GM10847 (cell line): ENCODE results near the gene RPS5.

Source experiments
- POLR2A ChIP-seq: IDR thresholded peaks from 2 replicates; pipeline ENCODE4 v1.6.1; 2011; ENCODE audit not compliant: insufficient read length; ENCODE audit errors: extremely low read depth

The RPS5 gene

DNA sequence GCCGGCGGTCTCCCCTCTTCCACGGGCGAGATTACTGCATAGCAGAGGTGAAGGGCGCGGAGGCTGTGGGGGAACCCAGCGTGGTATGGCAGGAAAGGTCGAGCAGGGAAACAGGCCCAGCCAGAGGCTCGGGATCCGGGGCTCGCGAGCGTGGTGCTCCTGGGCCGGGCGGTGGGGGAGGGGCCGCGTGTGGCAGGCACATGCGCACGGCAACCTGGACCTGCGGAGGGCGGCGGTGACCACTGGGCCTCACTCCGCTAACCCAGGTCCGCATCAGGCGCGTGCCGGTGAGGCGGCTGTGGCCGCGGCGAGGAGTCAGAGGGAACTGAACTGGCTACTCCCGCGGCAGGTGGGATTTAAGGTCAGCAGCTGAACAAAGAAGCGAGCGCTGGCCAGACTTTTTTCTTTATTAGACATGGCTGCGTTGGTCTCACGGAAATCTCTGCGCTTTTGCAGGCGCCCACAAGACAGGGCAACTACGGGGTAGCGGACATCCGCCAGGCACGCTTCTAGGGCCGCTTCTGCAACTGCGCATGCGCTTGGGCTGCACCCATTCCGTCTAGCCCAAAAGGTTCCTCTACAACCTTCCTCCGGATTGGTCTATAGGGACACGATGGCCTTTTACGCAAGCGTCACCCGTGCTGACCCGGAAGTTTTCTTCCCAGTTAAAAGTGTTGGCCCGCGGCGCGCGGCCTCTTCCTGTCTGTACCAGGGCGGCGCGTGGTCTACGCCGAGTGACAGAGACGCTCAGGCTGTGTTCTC is at the start of gene RPS5:
Gene RPS5, plus strand, starts transcription at position 694 of the 762 bp plus-strand sequence. CDS start 869 bp downstream, outside the sequence.
- TF ChIP-seq POLR2A = peak; percentile 97

DNA sequence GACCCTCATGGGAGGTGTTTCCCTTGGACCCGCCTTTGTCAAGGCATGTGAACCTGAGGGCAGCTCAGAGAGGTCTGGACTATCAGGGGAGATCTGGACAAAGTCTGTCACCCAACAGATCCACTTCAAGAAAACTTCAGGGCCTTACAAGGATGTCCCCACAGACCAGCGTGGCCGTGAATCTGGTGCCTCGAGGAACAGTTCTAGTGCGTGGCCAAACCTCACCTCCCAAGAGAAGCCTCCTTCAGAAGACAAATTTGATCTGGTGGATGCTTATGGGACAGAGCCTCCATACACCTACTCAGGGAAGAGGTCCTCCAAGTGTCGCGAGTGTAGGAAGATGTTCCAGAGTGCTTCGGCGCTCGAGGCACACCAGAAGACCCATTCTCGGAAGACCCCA is 48.7 kb upstream of the RPS5 start:
- no peak for TF ChIP-seq POLR2A

DNA sequence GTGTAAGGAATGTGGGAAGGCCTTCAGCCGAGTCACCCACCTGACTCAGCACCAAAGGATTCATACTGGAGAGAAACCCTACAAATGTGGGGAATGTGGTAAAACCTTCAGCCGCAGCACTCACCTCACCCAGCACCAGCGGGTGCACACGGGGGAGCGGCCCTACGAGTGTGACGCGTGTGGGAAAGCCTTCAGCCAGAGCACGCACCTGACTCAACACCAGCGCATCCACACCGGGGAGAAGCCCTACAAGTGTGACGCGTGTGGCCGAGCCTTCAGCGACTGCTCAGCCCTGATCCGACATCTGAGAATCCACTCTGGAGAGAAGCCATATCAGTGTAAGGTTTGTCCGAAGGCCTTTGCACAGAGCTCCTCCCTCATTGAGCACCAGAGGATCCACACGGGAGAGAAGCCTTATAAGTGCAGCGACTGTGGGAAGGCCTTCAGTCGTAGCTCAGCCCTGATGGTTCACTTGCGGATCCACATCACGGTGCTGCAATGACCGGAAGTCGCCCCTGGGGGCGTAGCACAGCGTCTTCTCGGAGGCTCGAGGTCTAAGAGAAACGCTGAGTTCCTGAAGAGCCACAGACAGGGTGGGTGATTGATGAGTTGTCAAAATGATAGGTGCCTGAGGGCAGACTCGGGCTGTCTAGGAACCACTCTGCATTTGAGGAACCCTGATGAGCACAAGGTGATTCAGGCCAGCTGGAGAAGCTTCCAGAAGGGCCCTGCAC is 48.1 kb upstream of the RPS5 start:
- no peak for TF ChIP-seq POLR2A

- TF ChIP-seq POLR2A = no peak
These were observed 41.5 kb upstream of the RPS5 start for GRCh38 chr19:58345558-58345957.

GRCh38 chr19:58346961-58347929 is 39.8 kb upstream of the RPS5 start:
- TF ChIP-seq POLR2A = peak; percentile 76

DNA sequence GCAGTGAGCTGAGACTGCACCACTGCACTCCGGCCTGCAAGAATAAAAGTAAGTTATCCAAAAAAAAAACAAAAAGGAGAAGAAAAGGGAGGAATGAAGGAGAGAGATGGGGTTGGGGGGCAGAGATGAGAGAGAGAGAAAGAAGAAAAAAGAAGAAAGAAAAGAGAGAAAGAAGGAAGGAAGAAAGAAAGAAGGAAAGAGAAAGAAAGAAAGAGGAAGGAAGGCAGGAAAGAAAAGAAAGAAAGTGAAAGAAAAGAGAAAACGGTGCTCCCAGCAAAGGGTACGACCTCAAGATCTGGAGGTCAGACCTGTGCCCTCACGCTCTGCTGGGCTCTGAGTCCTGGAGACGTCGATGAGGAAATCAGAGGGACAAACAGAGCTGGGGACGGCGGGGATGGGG is 37.5 kb upstream of the RPS5 start:
- TF ChIP-seq POLR2A = no peak

DNA sequence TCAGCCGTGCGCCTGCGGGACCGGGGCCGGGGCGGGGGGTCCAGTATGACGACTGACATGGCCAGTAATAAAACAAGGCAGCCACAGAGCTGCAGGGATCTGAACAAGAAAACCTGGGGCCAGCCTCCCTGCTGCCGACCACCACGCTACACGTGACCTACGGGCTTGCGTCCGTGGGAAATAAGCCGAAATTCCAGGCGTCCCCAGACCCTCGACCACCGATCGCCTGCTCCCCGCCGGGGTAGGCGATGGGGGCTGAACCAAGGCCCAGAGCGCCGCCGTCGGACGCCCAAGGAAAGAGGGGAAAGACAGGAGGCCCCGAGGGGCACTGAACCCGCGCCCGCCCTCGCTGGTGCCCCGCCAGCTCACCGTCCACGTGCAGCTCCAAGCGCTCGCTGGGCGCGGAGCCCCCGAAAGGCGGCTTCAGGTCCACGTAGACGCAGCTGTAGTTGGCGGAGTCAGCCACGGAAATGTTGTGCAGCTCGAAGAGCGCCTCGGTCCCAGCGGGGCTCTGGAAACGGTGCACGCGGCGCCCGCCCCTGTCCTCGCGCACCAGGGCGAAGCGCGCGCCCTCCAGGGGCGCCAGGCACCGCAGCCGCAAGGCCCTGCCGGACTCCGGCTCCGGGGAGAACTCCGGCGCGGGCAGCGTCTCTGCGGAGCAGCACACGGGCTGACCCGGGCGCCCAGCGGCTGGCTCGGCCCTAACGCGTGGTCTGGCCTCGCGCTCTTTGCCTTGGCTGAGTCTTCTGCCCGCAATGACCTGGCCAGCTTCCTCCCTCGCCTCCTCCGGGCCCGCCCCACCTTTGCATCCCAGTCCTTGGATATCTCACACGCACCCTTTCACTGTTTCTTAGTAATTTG is 36.8 kb upstream of the RPS5 start:
- TF ChIP-seq POLR2A = no peak

DNA sequence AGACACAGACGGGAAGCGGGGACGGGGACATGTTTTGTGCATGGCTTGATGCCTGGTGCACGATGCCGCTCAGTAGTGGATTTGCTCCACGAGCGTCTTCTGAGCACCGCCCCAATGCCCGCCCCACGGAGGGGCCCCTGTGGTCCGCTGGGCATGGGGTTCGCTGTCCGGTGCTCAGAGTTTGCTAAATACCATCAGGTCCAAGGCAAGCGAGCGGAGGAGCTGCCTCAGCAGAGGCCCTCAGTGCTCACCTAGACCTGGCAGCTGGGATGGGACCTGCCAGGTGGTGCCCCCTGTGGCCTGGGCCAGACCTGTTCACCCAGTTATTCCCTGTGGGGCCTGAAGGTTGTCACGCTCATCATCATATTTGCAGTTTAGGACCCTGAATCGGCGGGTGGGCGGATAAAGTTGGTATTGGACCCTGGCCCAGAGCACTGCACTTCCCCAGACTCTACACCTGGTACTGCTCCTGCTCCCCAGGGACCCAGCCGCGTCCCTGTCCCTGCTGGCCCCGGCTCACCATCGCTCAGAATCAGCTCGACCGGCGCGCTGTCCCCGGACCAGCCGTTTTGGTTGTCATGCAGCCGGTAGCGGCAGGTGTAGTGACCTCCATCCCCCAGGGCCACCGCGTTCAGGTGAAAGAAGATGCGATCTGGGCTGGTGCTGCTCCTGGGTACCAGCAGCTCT is 36.1 kb upstream of the RPS5 start:
- no peak for TF ChIP-seq POLR2A

GRCh38 chr19:58351558-58351878 is 35.6 kb upstream of the RPS5 start:
- no peak for TF ChIP-seq POLR2A

DNA sequence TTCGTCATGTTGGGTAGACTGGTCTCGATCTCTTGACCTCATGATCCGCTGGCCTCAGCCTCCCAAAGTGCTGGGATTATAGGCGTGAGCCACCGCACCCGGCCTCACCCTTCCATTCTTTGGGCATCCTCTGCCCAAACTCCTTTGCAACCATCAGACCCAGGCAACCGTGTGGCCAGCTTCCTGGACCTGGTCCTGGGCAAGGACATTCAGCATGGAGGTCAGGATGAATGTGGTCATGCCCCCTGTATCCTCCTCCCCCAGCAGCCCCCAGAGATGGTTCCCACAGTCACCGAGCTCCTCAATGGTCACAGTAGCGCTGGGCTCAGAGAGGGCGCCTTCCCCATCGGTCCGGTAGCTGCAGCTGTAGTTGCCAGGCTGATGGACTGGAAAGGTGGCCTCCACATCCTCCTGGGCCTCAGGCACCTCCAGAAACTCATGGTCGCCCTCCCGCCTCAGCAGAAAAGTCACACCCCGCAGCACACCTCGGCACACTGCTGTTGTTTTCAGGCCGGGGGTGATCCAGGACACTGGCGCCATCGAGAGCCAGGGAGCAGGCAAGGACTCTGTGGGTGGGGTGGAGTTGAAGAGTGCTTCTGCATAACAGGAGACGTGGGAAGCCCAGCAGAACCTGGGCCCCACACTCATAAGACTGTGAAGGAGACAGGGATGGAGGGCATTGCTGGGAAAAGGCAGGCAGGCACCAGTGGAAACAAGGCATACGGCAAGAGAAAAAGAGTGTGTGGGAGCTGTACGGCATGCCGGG is 34.9 kb upstream of the RPS5 start:
- no peak for TF ChIP-seq POLR2A

GRCh38 chr19:58352760-58353671 is 34.1 kb upstream of the RPS5 start, which contains the start of gene A1BG:
TSS of gene A1BG (minus strand) at chr19:58353492. CDS start at chr19:58353437, 55 bp downstream.
- TF ChIP-seq POLR2A = no peak
